HepG2 (cell line): ENCODE results near the gene ZNF584.

ENCODE experiments used
- ARNTL ChIP-seq: sonication (generic); formaldehyde crosslinking; IDR thresholded peaks from 2 replicates; pipeline ENCODE4 v1.4.0; 2020; ENCODE audit warnings: mild to moderate bottlenecking, missing genetic modification reagents
- ATF3 ChIP-seq: sonication (generic); formaldehyde crosslinking; IDR thresholded peaks from 2 replicates; pipeline ENCODE4 v1.4.0; 2020; ENCODE audit warnings: missing genetic modification reagents
- CEBPB ChIP-seq: IDR thresholded peaks from 2 replicates; pipeline ENCODE4 v1.6.1; 2011; ENCODE audit warnings: low read depth, low read length, improper control_type of control experiment, borderline replicate concordance
- CENPT ChIP-seq: sonication (generic); formaldehyde crosslinking; IDR thresholded peaks from 2 replicates; pipeline ENCODE4 v1.8.0; 2022; ENCODE audit warnings: low read depth, mild to moderate bottlenecking, moderate library complexity, missing genetic modification reagents
- CTCF ChIP-seq: sonication (generic); formaldehyde crosslinking; IDR thresholded peaks from 2 replicates; pipeline ENCODE4 v1.5.0; 2020; ENCODE audit warnings: mild to moderate bottlenecking, missing genetic modification reagents, moderate library complexity
- DPF2 ChIP-seq: sonication (generic); formaldehyde crosslinking; IDR thresholded peaks from 2 replicates; pipeline ENCODE4 v1.4.0; 2020; ENCODE audit warnings: mild to moderate bottlenecking, low read depth, missing genetic modification reagents, borderline replicate concordance
- EZH2 ChIP-seq: conservative IDR thresholded peaks from 2 replicates; pipeline ENCODE4 v1.6.1; 2012; ENCODE audit warnings: mild to moderate bottlenecking, low read depth, low read length, moderate library complexity
- MAX ChIP-seq: IDR thresholded peaks from 2 replicates; pipeline ENCODE4 v1.6.1; 2012; ENCODE audit warnings: inconsistent platforms
- TCF7 ChIP-seq: sonication (generic); IDR thresholded peaks from 2 replicates; pipeline ENCODE4 v1.6.1; 2016; ENCODE audit warnings: antibody characterized with exemption, low read depth
- ZNF318 ChIP-seq: sonication (generic); formaldehyde crosslinking; IDR thresholded peaks from 2 replicates; pipeline ENCODE4 v1.4.0; 2020; ENCODE audit warnings: mild to moderate bottlenecking, missing genetic modification reagents
- ZNF367 ChIP-seq: sonication (generic); formaldehyde crosslinking; IDR thresholded peaks from 2 replicates; pipeline ENCODE4 v1.4.0; 2020; ENCODE audit warnings: missing genetic modification reagents, borderline replicate concordance
- ZNF577 ChIP-seq: sonication (generic); formaldehyde crosslinking; IDR thresholded peaks from 2 replicates; pipeline ENCODE4 v1.4.0; 2020; ENCODE audit warnings: mild to moderate bottlenecking, low read depth, missing genetic modification reagents, borderline replicate concordance
- ZNF704 ChIP-seq: sonication (generic); formaldehyde crosslinking; IDR thresholded peaks from 2 replicates; pipeline ENCODE4 v1.8.1; 2023; ENCODE audit warnings: mild to moderate bottlenecking, inconsistent platforms, moderate library complexity, missing genetic modification reagents, borderline replicate concordance

GRCh38 chr19:58366585-58367430 is 41.6 kb upstream of the ZNF584 start:
- TF ChIP-seq CEBPB (no peak), CTCF (CRISPR knock-in tag) (peak; percentile 35), ATF3 (CRISPR knock-in tag) (no peak), TCF7 (no peak), ZNF318 (no peak), EZH2 (no peak), ZNF577 (CRISPR knock-in tag) (no peak), ZNF367 (CRISPR knock-in tag) (no peak), ARNTL (CRISPR knock-in tag) (no peak), ZNF704 (CRISPR knock-in tag) (no peak), MAX (no peak), DPF2 (no peak), CENPT (CRISPR knock-in tag) (no peak)
